GM18858 (cell line): ENCODE measurements around the gene ZDHHC23.
A peak's percentile ranks its signal among the peaks of the same experiment; 100 is the strongest.

Experiments
- ATAC-seq: cut with Tn5 transposase; IDR thresholded peaks from one replicate; pipeline ENCODE4 v1.9.1; 2021; ENCODE audit not compliant: unreplicated experiment

Gene ZDHHC23

GRCh38 chr3:113947372-113948014, at the start of gene ZDHHC23:
ZDHHC23 (plus strand) TSS chr3:113948013; CDS start chr3:113948803, 790 bp downstream.
- peak; percentile 68 for ATAC-seq

GRCh38 chr3:113898892-113899291, 48.9 kb upstream of the ZDHHC23 start:
- ATAC-seq: no peak

- ATAC-seq: no peak
Observed at GRCh38 chr3:113906568-113907140, 41.2 kb upstream of the ZDHHC23 start.

- no peak for ATAC-seq
Observed at GRCh38 chr3:113908133-113908532, 39.7 kb upstream of the ZDHHC23 start.

- no peak for ATAC-seq
Observed at GRCh38 chr3:113910966-113911365, 36.8 kb upstream of the ZDHHC23 start.

GRCh38 chr3:113912552-113913236, 35.1 kb upstream of the ZDHHC23 start:
- ATAC-seq: peak; percentile 91

- no peak for ATAC-seq
Observed at GRCh38 chr3:113914646-113915045, 33.2 kb upstream of the ZDHHC23 start.

- ATAC-seq: no peak
Observed at GRCh38 chr3:113927556-113927955, 20.3 kb upstream of the ZDHHC23 start.

- ATAC-seq: no peak
Observed at GRCh38 chr3:113946831-113947230, 982 bp upstream of the ZDHHC23 start.

- peak; percentile 37 for ATAC-seq
Observed at GRCh38 chr3:113948015-113948917, 453 bp downstream of the ZDHHC23 start.

- no peak for ATAC-seq
Observed at GRCh38 chr3:113952921-113953320, 5.1 kb downstream of the ZDHHC23 start.

- no peak for ATAC-seq
Observed at GRCh38 chr3:113953677-113954076, 5.9 kb downstream of the ZDHHC23 start.

GRCh38 chr3:113954091-113954685, 6.4 kb downstream of the ZDHHC23 start:
- ATAC-seq: no peak

GRCh38 chr3:113963879-113964278, 16.1 kb downstream of the ZDHHC23 start:
- no peak for ATAC-seq

GRCh38 chr3:113966172-113966571, 18.4 kb downstream of the ZDHHC23 start:
- ATAC-seq: no peak

GRCh38 chr3:113968986-113969385, 21.2 kb downstream of the ZDHHC23 start:
- ATAC-seq: no peak

- ATAC-seq: no peak
Observed at GRCh38 chr3:113977822-113978221, 30.0 kb downstream of the ZDHHC23 start.

GRCh38 chr3:113979916-113980315, 32.1 kb downstream of the ZDHHC23 start:
- no peak for ATAC-seq

GRCh38 chr3:113981803-113982202, 34.0 kb downstream of the ZDHHC23 start:
- ATAC-seq: no peak

- no peak for ATAC-seq
Observed at GRCh38 chr3:113983544-113983943, 35.7 kb downstream of the ZDHHC23 start.

- ATAC-seq: peak; percentile 85
Observed at GRCh38 chr3:113985541-113985940, 37.7 kb downstream of the ZDHHC23 start.
